PC-9 (cell line): ENCODE results near the gene HIGD1A. TPM values are rescaled to one million over a fixed set of nuclear protein-coding genes. Genes with fewer than 3 reads are reported as not detected.

Source experiments
- BruUV-seq: library from RNA; stranded (reverse); fragments of 400-500 nt; replicated peaks from 2 replicates; lab custom pipeline; 2021; lab: Mats Ljungman, UMichigan
- CTCF ChIA-PET: fragments of 300-600 bp; sonication (Branson Sonifier 250); formaldehyde crosslinking; loops from one replicate; lab custom pipeline; 2022; ENCODE audit warnings: antibody characterized with exemption; lab: Charles Lee
- POLR2A ChIA-PET: fragments of 300-600 bp; sonication (Branson Sonifier 250); formaldehyde crosslinking; loops from one replicate; lab custom pipeline; 2022; ENCODE audit warnings: antibody characterized with exemption; ENCODE audit not compliant: unreplicated experiment; lab: Charles Lee
- DNase-seq, 2 experiments: peaks; one replicate each; pipeline versions ENCODE4 v3.0.0 to v3.0.0-alpha.2; 2015 to 2022; ENCODE audit warnings: mixed read lengths in 1 of 2
- H2AFZ ChIP-seq: fragments of 200-600 bp; sonication (generic); 2 replicates; pipeline ENCODE4 v1.8.1; 2017; ENCODE audit warnings: antibody characterized with exemption
- H3F3A ChIP-seq: fragments of 200-600 bp; sonication (generic); 2 replicates; pipeline ENCODE4 v1.8.1; 2017; ENCODE audit warnings: antibody characterized with exemption, mild to moderate bottlenecking, low read depth; ENCODE audit not compliant: insufficient read depth
- H3K27ac ChIP-seq: fragments of 200-600 bp; sonication (generic); 2 replicates; pipeline ENCODE4 v1.6.1; 2016; ENCODE audit warnings: mixed run types
- H3K27me3 ChIP-seq: fragments of 200-600 bp; sonication (generic); 2 replicates; pipeline ENCODE4 v1.6.1; 2016; ENCODE audit warnings: low read depth, mixed run types; ENCODE audit not compliant: insufficient read depth
- H3K36me3 ChIP-seq: fragments of 200-600 bp; sonication (generic); 2 replicates; pipeline ENCODE4 v1.6.1; 2016; ENCODE audit warnings: low read depth, mixed run types
- H3K4me1 ChIP-seq: fragments of 200-600 bp; sonication (generic); replicated peaks from 2 replicates; pipeline ENCODE4 v1.6.1; 2016; ENCODE audit warnings: mixed run types; ENCODE audit not compliant: insufficient read depth
- H3K4me2 ChIP-seq: fragments of 200-600 bp; sonication (generic); 2 replicates; pipeline ENCODE4 v1.6.1; 2017; ENCODE audit warnings: mixed run types
- H3K4me3 ChIP-seq: fragments of 200-600 bp; sonication (generic); 2 replicates; pipeline ENCODE4 v1.6.1; 2016; ENCODE audit warnings: mixed run types
- H3K79me2 ChIP-seq: fragments of 200-600 bp; sonication (generic); 2 replicates; pipeline ENCODE4 v1.6.1; 2017; ENCODE audit warnings: low read depth, mixed run types
- H3K9me2 ChIP-seq: fragments of 200-600 bp; sonication (generic); 2 replicates; pipeline ENCODE4 v1.8.1; 2017; ENCODE audit warnings: mild to moderate bottlenecking; ENCODE audit not compliant: insufficient read depth
- H3K9me3 ChIP-seq: fragments of 200-600 bp; sonication (generic); 2 replicates; pipeline ENCODE4 v1.8.1; 2016; ENCODE audit warnings: low read depth; ENCODE audit not compliant: insufficient read depth
- H4K20me1 ChIP-seq: fragments of 200-600 bp; sonication (generic); 2 replicates; pipeline ENCODE4 v1.8.1; 2017; ENCODE audit not compliant: insufficient read depth
- EZH2 ChIP-seq: fragments of 200-600 bp; sonication (generic); IDR thresholded peaks from 2 replicates; pipeline ENCODE4 v1.8.0; 2017; ENCODE audit warnings: antibody characterized with exemption, low read depth
- intact Hi-C: fragments of 100-400 bp; cut with micrococcal nuclease; formaldehyde crosslinking; loops from one replicate; pipeline ENCODE4 v1.10.0; 2022; ENCODE audit not compliant: unreplicated experiment
- total RNA-seq: library from RNA; stranded (reverse); gene quantifications from 2 replicates; pipeline ENCODE4 v1.2.3, GENCODE V29; 2021
- TF ChIP-seq, protein P1 (sequence below): fragments of 200-600 bp; sonication (generic); conservative IDR thresholded peaks from 2 replicates; pipeline ENCODE4 v1.6.1; 2017; ENCODE audit warnings: mixed run types, antibody characterized with exemption, mild to moderate bottlenecking, moderate library complexity

HIGD1A gene
- total RNA-seq, 1 experiment from 2014 or later, result 69.7 TPM

DNA sequence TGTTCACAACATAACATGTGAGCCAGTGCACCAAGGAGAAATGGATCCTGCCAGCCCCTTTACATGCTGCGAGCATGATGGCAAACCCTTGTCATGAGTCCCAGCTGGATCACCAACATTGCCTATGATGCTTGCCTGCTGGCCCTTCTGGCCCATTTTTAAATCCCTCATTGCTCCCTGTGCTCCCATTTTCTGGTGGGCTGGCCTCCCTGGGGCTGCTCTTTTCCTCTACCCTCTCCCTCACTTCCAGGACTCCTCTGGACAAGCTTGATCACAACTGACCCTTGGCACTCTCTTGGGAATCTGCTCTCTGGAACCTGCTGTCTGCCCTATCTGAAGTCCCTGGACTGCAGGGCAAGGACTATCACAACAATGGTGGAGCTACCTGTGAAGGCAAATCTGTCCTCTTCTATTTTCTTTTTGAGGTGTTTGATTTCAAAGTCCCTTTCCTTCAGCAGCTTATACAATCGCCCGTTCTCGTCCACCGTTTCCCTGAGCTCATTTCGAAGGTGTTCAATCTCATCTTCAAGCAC is 47.5 kb downstream of the HIGD1A start:
- no TSS peak for BruUV-seq
- CTCF ChIA-PET, result no interaction called here

DNA sequence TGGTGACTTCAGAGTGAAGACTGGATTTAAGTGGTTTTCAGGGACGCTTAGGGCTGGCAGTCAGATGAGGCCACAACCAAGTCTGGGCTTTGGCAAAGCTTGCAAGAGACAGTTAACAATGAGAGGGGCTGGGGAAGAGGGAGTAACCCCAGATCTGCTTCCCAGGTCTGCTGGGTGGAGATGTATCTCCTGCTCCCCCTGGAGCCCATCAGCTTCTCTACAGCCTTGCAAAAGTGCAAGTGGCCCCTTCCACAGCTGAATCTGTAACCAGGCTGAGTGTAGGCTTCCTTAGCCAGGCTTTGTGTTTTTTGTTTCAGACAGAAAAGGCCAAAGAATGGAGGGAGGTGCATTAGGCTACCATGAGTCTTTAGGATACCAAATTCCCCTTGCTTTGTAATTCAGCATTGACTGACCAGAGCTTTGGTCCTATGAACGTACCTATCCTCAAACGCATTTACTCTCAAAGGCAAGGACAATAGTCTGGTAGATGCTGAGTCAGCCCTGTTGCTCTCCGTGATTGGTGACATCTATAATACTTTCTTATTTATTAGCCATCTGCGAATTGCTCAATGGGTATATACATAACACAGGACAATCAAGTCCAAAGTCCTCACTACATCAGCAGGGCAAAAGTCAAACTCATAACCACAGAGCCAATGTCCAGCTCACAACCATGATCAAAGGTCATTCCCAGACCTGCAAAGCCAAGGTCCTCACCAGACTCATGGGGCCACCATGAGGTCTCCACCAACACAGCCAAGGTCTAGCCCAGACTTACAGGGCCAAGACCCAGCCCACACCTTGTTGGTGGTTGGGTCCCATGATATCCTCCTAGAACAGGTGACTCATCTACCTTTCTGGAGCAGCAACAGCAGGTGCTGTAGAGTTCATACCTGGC is 48.4 kb downstream of the HIGD1A start:
- BruUV-seq, result no TSS peak
- ChIA-PET POLR2A (no interaction called here), CTCF (interaction anchor here (0.5 kb wide), 1 partner anchor 526 kb away, joined by 6 read pairs; no protein-coding TSS in a partner anchor)
- H2AFZ ChIP-seq, result no peak overlapping the region
- H3K27me3 ChIP-seq, result no peaks in the 10 kb centered on the region
- intact Hi-C loops, result no loop called here
- H3K9me3 ChIP-seq, result no peaks in the 10 kb centered on the region
- 0 out of 2 replicates have a peak, but pooled peaks cover 10% of the 10 kb centered on the region for H3K4me1 ChIP-seq
- peaks cover 5% of the 10 kb centered on the region for H3F3A ChIP-seq
- H3K9me2 ChIP-seq, result no peaks in the 10 kb centered on the region
- no peak for TF ChIP-seq EZH2
- TF ChIP-seq, protein P1, sequence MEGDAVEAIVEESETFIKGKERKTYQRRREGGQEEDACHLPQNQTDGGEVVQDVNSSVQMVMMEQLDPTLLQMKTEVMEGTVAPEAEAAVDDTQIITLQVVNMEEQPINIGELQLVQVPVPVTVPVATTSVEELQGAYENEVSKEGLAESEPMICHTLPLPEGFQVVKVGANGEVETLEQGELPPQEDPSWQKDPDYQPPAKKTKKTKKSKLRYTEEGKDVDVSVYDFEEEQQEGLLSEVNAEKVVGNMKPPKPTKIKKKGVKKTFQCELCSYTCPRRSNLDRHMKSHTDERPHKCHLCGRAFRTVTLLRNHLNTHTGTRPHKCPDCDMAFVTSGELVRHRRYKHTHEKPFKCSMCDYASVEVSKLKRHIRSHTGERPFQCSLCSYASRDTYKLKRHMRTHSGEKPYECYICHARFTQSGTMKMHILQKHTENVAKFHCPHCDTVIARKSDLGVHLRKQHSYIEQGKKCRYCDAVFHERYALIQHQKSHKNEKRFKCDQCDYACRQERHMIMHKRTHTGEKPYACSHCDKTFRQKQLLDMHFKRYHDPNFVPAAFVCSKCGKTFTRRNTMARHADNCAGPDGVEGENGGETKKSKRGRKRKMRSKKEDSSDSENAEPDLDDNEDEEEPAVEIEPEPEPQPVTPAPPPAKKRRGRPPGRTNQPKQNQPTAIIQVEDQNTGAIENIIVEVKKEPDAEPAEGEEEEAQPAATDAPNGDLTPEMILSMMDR, result peak; percentile 37; the same call in 1 of the 2 replicates
- DNase-seq, result peak in 1 of 2 experiments; percentile 10
- H3K4me3 ChIP-seq, result no peak overlapping the region
- H3K36me3 ChIP-seq, result no peaks in the 10 kb centered on the region
- no peak overlapping the region for H3K4me2 ChIP-seq
- H3K79me2 ChIP-seq, result no peaks in the 10 kb centered on the region
- H3K27ac ChIP-seq, result no peak overlapping the region
- H4K20me1 ChIP-seq, result no peaks in the 10 kb centered on the region

More for the DNA sequence above, 47.5 kb downstream of the HIGD1A start:
- Histone ChIP-seq H3K36me3 (no peaks in the 10 kb centered on the region), H3K27ac (no peak overlapping the region), H3K4me3 (no peak overlapping the region), H3K27me3 (no peaks in the 10 kb centered on the region), H3K4me2 (no peak overlapping the region), H3F3A (peaks cover 9% of the 10 kb centered on the region), H3K4me1 (0 out of 2 replicates have a peak, but pooled peaks cover 10% of the 10 kb centered on the region), H3K79me2 (no peaks in the 10 kb centered on the region), H3K9me2 (no peaks in the 10 kb centered on the region), H2AFZ (no peak overlapping the region), H3K9me3 (no peaks in the 10 kb centered on the region), H4K20me1 (no peaks in the 10 kb centered on the region)
- intact Hi-C loops, result no loop called here
- no peak for DNase-seq
- POLR2A ChIA-PET, result no interaction called here
- TF ChIP-seq, protein P1, result no peak
- TF ChIP-seq EZH2, result no peak

DNA sequence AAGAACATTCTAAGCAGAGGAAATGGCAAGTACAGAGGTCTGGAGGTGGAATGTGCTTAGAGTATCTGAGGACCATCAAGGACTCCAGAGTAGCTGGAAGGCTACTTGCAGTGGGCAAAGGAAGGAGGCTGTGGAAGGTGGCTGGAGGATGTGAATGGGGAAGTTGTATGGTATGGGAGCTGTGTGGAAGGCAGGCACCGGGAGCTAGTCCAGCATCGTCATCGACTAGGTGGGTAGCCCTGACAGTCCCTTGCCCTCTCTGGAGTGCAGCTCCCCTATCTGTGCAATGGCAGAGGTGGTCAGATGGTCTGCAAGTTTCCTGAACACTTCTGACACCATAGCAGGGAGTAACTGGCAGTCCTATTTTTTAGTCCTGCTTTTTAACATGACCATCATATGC is 50.5 kb downstream of the HIGD1A start:
- H3K9me2 ChIP-seq, result no peaks in the 10 kb centered on the region
- no peaks in the 10 kb centered on the region for H3F3A ChIP-seq
- DNase-seq, result no peak
- H3K27ac ChIP-seq, result no peak overlapping the region
- intact Hi-C loops, result no loop called here
- no peaks in the 10 kb centered on the region for H3K9me3 ChIP-seq
- H2AFZ ChIP-seq, result no peak overlapping the region
- ChIA-PET POLR2A (interaction anchor here (0.6 kb wide), 1 partner anchor 133 kb away, joined by 6 read pairs; no protein-coding TSS in a partner anchor), CTCF (interaction anchor here (0.5 kb wide), 1 partner anchor 23 kb away, joined by 3 read pairs; no protein-coding TSS in a partner anchor)
- TF ChIP-seq, protein P1, result no peak
- TF ChIP-seq EZH2, result no peak
- no peaks in the 10 kb centered on the region for H4K20me1 ChIP-seq
- H3K79me2 ChIP-seq, result no peaks in the 10 kb centered on the region
- H3K4me1 ChIP-seq, result 0 out of 2 replicates have a peak, but pooled peaks cover 10% of the 10 kb centered on the region
- BruUV-seq, result no TSS peak
- H3K27me3 ChIP-seq, result no peaks in the 10 kb centered on the region
- no peaks in the 10 kb centered on the region for H3K36me3 ChIP-seq
- no peak overlapping the region for H3K4me3 ChIP-seq
- no peak overlapping the region for H3K4me2 ChIP-seq
